Kidney epithelial cell (primary cell): ENCODE results near the gene CHAT. TPM values are rescaled to one million over a fixed set of nuclear protein-coding genes. Genes with fewer than 3 reads are reported as not detected.

Experiments
- DNase-seq: peaks from one replicate; pipeline ENCODE4 v3.0.0-alpha.2; 2010; ENCODE audit warnings: low read depth
- H3K27me3 ChIP-seq: 2 replicates; pipeline ENCODE4 v1.6.0; 2011; ENCODE audit warnings: low read length; ENCODE audit not compliant: control insufficient read depth, insufficient read depth
- H3K36me3 ChIP-seq: 2 replicates; pipeline ENCODE4 v1.5.1; 2011; ENCODE audit warnings: low read length; ENCODE audit not compliant: control insufficient read depth, insufficient read depth
- H3K4me3 ChIP-seq: 2 replicates; pipeline ENCODE4 v1.5.1; 2011; ENCODE audit warnings: low read depth, mild to moderate bottlenecking, control low read depth, low read length
- total RNA-seq: library from RNA; depleted of rRNA; stranded (reverse); fragments of >200 nt; gene quantifications from 2 replicates; pipeline ENCODE4 v1.2.3, GENCODE V29; 2015
- TF ChIP-seq, protein P1 (sequence below): IDR thresholded peaks from 2 replicates; pipeline ENCODE4 v1.5.1; 2011; ENCODE audit warnings: mild to moderate bottlenecking, moderate library complexity, low read length, control low read depth, inconsistent platforms; ENCODE audit not compliant: insufficient read depth, poor library complexity, severe bottlenecking

CHAT gene
- total RNA-seq, 1 donor from 2014 or later = not detected

DNA sequence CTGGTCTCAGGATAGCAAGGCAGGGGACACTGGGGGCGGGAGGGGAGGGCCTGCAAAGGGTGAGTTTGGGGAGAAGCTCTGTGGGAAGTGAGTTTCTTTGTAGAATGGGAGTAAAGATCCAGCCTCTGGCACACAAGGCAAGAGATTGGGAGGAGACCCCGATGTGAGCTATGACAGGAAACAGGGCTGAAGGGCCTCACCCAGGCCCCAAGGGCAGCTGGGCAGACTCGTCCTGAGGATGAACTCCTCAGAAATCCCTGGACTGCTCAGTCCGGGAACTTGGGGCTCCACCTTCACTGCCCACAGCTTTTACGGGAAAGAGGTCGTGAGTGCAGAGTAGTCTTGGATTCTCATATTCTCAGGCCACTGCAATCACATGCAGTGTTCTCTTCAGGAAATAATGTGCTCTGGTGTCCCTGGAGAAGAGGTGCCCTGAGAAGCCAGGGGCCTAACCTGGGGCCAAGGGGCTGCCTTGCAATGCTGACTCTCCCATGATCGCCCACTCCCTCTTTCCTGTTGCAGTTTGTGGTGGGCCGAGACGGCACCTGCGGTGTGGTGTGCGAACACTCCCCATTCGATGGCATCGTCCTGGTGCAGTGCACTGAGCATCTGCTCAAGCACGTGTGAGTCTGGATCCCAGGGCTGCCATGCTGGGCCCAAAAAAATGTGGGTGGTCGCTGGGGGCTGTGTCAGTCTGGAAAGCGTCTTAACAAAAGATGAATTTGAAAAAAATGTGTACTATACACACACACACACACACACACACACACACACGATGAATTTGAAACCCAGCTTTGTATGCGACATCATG lies 34.4 kb downstream of the CHAT start:
- Histone ChIP-seq H3K27me3 (no peaks in the 10 kb centered on the region), H3K4me3 (no peak overlapping the region), H3K36me3 (no peaks in the 10 kb centered on the region)
- no peak for DNase-seq
- TF ChIP-seq, protein P1, sequence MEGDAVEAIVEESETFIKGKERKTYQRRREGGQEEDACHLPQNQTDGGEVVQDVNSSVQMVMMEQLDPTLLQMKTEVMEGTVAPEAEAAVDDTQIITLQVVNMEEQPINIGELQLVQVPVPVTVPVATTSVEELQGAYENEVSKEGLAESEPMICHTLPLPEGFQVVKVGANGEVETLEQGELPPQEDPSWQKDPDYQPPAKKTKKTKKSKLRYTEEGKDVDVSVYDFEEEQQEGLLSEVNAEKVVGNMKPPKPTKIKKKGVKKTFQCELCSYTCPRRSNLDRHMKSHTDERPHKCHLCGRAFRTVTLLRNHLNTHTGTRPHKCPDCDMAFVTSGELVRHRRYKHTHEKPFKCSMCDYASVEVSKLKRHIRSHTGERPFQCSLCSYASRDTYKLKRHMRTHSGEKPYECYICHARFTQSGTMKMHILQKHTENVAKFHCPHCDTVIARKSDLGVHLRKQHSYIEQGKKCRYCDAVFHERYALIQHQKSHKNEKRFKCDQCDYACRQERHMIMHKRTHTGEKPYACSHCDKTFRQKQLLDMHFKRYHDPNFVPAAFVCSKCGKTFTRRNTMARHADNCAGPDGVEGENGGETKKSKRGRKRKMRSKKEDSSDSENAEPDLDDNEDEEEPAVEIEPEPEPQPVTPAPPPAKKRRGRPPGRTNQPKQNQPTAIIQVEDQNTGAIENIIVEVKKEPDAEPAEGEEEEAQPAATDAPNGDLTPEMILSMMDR = no peak

DNA sequence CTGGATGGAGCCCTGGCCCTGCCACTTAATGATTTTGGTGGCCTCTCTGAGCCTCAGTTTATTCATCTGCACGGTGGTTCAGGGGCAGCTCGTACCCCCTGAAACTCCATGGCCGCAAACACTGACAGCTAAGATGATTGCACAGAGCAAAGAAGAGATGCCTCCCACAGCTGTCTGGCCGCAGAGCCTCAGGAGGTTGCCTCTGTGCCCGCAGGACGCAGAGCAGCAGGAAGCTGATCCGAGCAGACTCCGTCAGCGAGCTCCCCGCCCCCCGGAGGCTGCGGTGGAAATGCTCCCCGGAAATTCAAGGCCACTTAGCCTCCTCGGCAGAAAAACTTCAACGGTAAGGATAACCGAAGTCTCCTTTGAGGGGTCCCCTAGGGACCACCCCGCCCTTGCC lies 35.5 kb downstream of the CHAT start:
- Histone ChIP-seq H3K36me3 (no peaks in the 10 kb centered on the region), H3K27me3 (no peaks in the 10 kb centered on the region), H3K4me3 (no peak overlapping the region)
- TF ChIP-seq, protein P1 = no peak
- no peak for DNase-seq

DNA sequence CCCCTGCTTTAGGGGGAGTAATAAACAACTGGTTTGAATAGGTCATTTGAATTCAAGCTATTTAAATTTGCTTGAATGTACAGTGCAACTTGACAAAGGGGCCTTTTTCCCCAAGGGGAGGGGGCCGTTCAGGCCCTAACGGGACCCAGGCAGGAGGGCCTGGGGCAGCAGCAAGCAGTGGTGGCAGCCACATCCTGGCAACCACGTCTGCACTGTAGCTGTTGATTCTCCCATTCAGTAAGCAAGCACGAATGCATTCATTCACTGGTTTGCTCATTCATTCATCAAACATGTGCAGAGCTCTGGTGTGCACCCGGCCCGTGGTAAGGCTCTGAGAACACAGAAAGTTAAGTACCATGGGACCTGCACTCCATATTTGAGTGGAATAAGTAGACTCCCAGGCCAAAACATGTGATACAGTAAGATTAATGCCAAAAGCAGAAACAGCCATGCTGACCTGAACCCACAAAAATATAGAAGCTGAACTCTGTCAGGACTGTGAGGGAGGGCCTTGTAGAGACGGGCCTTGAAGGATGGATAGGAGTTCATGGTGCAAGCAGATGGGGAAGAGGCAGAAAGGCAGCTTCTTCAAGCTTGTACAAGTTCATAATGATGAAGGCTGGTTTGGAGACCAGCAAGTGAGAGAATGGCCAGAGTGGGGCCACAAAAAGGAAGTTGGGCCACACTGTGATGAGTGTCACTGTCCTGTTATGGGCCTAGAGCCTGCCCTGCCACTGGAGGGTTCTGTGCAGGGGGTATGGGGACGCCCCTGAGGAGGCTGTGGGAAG lies 36.3 kb downstream of the CHAT start:
- TF ChIP-seq, protein P1 = no peak
- Histone ChIP-seq H3K4me3 (no peak overlapping the region), H3K27me3 (no peaks in the 10 kb centered on the region), H3K36me3 (no peaks in the 10 kb centered on the region)
- no peak for DNase-seq

DNA sequence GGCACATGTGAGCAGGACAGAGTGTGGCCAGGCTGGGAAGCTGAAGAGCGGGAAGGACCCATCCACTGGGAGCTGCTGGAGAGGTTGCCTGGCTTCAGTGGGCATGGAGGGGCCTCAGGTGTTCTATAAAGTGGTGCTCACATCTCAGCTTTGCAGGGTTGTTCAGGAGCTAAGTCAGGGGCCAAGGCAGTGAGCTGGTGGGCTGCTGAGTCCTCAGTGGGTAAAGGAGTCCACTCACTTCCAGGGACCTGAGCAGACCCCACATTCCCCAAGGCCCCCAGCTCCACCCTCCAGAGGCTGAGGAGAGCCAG lies 36.8 kb downstream of the CHAT start:
- DNase-seq = no peak
- no peak overlapping the region for H3K4me3 ChIP-seq
- H3K27me3 ChIP-seq = no peaks in the 10 kb centered on the region
- TF ChIP-seq, protein P1 = no peak
- no peaks in the 10 kb centered on the region for H3K36me3 ChIP-seq

DNA sequence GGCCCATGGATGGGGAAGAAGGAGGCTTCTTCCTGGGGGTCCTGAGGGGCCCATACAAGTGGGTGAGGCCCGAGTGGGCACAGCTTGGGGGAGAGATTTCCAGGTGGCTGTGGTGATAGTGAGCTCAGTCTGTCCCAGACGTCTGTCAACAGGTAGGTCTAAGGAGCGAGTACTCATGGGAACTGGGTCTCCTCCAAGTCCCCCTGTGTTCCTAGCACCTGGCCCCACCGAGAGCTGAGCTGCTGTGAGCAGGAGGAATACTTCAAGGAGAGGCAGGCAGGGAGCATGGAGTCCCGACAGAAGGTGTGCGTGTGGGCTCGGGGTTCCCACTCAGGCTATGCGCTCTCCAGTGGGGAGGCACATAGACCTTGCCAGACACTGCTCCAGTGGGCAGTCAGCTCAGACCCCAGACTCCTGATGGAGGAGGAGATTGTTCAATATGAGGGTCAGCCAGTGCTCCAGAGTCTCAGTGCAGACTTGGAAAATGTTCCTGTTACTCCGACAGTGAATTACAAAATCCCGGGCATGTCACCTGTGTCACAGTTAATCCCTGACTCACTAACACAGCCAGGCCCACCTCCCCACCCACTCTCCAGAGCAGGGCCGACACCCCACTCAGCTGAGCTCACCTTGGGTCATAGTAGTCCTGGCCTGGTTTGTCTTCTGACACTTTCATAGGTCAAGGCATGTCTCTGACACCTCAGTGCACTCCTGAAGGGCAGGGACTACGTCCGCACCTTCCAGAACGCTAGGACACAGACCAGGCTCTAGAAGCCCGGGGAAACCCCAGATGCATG lies 37.4 kb downstream of the CHAT start:
- no peaks in the 10 kb centered on the region for H3K27me3 ChIP-seq
- DNase-seq = no peak

More for the DNA sequence above, 37.4 kb downstream of the CHAT start:
- no peaks in the 10 kb centered on the region for H3K36me3 ChIP-seq
- TF ChIP-seq, protein P1 = no peak
- no peak overlapping the region for H3K4me3 ChIP-seq
